Activated naive CD8-positive, alpha-beta T cell treated with anti-CD3 and anti-CD28 coated beads, Interleukin-2, amount 10 ng/mL, durations not matched to agents 7 days and 5 days (primary cell): Measurements from ENCODE around the gene WWTR1. TPM values are rescaled to one million over a fixed set of nuclear protein-coding genes. Genes with fewer than 3 reads are reported as not detected.

Experiments
- ATAC-seq: fragments of 150-1000 bp; cut with Tn5 transposase; one replicate; pipeline ENCODE4 v1.10.0; 2021; ENCODE audit warnings: low read depth, moderate library complexity
- POLR2A ChIA-PET: fragments of 350-600 bp; sonication (Branson Sonifier 250); formaldehyde crosslinking; loops from one replicate; lab custom pipeline; 2021; ENCODE audit warnings: antibody characterized with exemption; lab: Charles Lee
- DNase-seq: peaks from one replicate; pipeline ENCODE4 v3.0.0; 2021
- H3K27ac Mint-ChIP-seq: one replicate; pipeline ENCODE4 v1.8.0; 2022; ENCODE audit warnings: mild to moderate bottlenecking, mixed read lengths
- H3K27me3 Mint-ChIP-seq: one replicate; pipeline ENCODE4 v1.8.0; 2022; ENCODE audit warnings: mild to moderate bottlenecking, moderate library complexity, mixed read lengths
- H3K36me3 Mint-ChIP-seq: one replicate; pipeline ENCODE4 v1.8.0; 2021; ENCODE audit warnings: mild to moderate bottlenecking, mixed read lengths
- H3K4me1 Mint-ChIP-seq: one replicate; pipeline ENCODE4 v1.8.0; 2021; ENCODE audit warnings: mixed read lengths
- H3K4me3 Mint-ChIP-seq: one replicate; pipeline ENCODE4 v1.8.0; 2022; ENCODE audit warnings: mild to moderate bottlenecking, moderate library complexity, mixed read lengths
- H3K9me3 Mint-ChIP-seq: one replicate; pipeline ENCODE4 v1.8.0; 2021; ENCODE audit warnings: mixed read lengths
- total RNA-seq, 2 experiments: library from RNA; stranded (reverse); gene quantifications; one replicate each; pipeline ENCODE4 v1.2.3, GENCODE V29; 2021

The WWTR1 gene
- total RNA-seq, 2 experiments from 2014 or later: 0.55 to 0.79 TPM

DNA sequence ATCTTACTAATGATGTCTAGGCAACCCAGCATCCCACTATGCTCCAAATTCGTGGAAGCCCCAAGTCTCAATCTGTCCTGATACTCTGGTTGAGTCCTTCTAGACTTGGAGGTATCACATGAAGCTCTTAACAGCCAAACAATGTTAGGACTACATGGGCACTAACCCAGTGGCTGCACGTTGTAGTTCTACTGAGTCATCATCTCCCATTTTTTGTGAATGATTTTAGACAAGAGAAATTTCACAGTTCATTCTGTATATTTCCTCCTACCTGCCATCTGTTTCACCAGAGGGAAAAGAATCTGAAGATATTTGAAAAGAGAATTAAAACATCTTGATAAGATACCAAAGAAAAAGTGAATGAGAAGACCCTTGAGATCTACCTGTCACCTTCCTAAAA is 9.8 kb upstream of the WWTR1 start:
- peaks cover 11% of the 10 kb centered on the region for H3K27me3 Mint-ChIP-seq
- ATAC-seq (no peak), DNase-seq (no peak)
- H3K4me1 Mint-ChIP-seq: no peaks in the 10 kb centered on the region
- H3K4me3 Mint-ChIP-seq: no peak overlapping the region
- no peak overlapping the region for H3K27ac Mint-ChIP-seq
- POLR2A ChIA-PET: no interaction called here
- H3K36me3 Mint-ChIP-seq: no peaks in the 10 kb centered on the region
- H3K9me3 Mint-ChIP-seq: no peaks in the 10 kb centered on the region

DNA sequence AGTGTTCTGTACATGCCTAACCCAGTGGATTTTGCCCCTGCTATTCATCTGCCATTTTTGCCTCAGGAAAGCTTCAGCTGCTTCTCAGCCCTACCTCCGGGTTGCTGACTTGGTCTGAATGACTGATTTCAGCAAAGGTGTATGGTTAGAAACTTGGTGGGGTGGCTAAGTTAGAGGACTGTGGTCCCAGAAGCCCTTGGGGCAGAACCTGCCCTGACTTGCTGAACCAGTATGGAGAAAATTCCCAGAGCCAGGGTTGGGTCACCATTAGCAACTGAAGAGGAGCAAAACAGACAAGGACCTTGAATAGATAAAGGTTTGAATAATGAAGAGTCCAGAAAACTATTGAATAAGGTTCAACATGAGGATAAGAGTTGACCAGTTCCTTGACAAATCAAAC is 6.1 kb upstream of the WWTR1 start:
- H3K4me1 Mint-ChIP-seq: peaks cover 3% of the 10 kb centered on the region
- H3K27ac Mint-ChIP-seq: no peak overlapping the region
- ATAC-seq (no peak), DNase-seq (no peak)
- no peaks in the 10 kb centered on the region for H3K9me3 Mint-ChIP-seq
- no peak overlapping the region for H3K4me3 Mint-ChIP-seq
- peaks cover 41% of the 10 kb centered on the region for H3K27me3 Mint-ChIP-seq
- POLR2A ChIA-PET: no interaction called here
- no peaks in the 10 kb centered on the region for H3K36me3 Mint-ChIP-seq

DNA sequence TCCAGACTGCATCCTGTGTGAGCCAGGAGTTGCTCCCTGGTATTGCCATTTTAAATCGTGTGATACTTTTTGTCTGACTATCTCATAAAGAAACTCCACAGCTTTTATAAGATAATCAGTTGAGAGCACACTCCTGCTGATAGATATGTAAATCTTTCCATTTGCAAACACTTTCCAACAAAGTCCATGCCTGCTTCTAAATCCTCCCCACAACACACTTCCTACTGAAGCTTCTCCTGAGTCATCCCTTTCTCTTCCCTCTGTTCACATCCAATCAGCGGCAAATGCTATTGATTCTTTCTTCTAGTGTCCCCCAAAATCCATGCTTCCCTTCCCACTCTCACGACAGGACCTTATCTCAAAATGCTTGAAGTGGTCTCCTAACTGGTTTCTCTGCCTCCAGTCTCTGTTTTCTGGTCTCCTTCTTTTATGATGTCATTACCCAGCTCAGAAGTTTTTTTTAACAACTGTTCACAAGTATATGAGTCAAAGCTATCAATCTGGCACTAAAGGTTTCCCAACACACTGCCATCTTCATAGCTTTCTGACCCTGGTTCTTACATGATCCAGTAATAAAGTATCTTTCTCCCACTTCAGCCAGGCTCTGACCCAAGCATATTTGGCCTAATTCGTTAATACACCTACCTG is 4.5 kb upstream of the WWTR1 start:
- Mint-ChIP-seq H3K4me3 (no peak overlapping the region), H3K36me3 (no peaks in the 10 kb centered on the region), H3K4me1 (peaks cover 8% of the 10 kb centered on the region), H3K9me3 (no peaks in the 10 kb centered on the region), H3K27me3 (peaks cover 52% of the 10 kb centered on the region), H3K27ac (no peak overlapping the region)
- ATAC-seq (no peak), DNase-seq (no peak)
- POLR2A ChIA-PET: no interaction called here

DNA sequence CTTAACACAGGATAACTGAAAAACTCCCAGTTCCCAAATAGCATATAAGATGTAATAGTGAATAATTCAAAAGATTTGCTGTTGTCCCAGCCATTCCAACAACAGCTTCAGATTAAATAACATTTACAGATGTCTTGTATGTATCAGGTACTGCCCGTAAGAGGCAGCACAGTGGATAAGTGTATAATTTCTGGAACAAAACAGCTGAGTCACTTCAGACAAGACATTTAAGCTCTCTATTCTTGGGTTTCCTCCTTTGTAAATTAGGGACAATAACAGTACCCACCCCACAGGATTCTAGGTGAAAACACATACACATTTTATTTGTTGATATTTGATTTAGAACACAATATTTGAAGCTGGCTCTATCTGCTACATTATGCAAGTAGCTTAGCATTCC is 2.6 kb upstream of the WWTR1 start:
- no peak overlapping the region for H3K4me3 Mint-ChIP-seq
- no peaks in the 10 kb centered on the region for H3K9me3 Mint-ChIP-seq
- DNase-seq: no peak
- ATAC-seq: no peak
- H3K4me1 Mint-ChIP-seq: peaks cover 12% of the 10 kb centered on the region
- no peaks in the 10 kb centered on the region for H3K36me3 Mint-ChIP-seq
- POLR2A ChIA-PET: no interaction called here
- H3K27ac Mint-ChIP-seq: no peak overlapping the region
- H3K27me3 Mint-ChIP-seq: peaks cover 59% of the 10 kb centered on the region

DNA sequence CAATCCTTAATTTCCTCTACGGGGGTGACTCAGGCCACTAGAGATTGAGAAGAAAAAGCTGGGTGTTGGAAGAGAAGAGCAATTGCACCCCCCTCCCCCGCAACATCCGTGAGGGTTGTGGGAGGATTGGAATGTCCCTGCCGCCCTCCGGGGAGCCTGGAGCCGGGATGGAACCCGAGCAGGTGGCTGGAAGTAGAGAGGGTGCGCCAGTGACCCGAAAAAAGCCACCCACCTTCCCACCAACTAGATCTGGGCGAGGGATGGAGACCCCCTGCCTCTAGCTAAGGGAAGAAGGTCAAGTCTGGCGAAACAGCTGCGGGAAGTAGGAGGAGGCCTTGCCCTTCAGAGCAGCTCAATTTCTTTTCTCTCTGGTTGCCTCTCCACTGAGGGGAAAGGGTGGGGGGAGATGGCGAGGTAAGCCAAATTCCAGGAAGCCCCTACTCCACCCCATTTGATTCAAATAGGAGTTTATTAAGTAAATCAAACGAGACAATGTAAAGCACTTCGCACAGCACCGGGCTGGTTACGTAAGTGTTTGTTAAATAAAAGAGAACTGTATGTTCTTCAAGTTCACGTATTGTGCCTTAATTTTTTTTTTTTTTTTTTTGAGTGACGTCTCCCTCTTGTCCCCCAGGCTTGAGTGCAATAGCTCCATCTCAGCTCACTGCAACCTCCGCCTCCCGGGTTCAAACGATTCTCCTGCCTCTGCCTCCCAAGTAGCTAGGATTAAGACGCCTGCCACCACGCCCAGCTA is 1.1 kb upstream of the WWTR1 start:
- DNase-seq (no peak), ATAC-seq (no peak)
- peaks cover 12% of the 10 kb centered on the region for H3K4me1 Mint-ChIP-seq
- H3K36me3 Mint-ChIP-seq: no peaks in the 10 kb centered on the region
- no peaks in the 10 kb centered on the region for H3K9me3 Mint-ChIP-seq
- no peak overlapping the region for H3K27ac Mint-ChIP-seq
- peaks cover 66% of the 10 kb centered on the region for H3K27me3 Mint-ChIP-seq
- POLR2A ChIA-PET: no interaction called here
- H3K4me3 Mint-ChIP-seq: peak overlapping the region; percentile 89

DNA sequence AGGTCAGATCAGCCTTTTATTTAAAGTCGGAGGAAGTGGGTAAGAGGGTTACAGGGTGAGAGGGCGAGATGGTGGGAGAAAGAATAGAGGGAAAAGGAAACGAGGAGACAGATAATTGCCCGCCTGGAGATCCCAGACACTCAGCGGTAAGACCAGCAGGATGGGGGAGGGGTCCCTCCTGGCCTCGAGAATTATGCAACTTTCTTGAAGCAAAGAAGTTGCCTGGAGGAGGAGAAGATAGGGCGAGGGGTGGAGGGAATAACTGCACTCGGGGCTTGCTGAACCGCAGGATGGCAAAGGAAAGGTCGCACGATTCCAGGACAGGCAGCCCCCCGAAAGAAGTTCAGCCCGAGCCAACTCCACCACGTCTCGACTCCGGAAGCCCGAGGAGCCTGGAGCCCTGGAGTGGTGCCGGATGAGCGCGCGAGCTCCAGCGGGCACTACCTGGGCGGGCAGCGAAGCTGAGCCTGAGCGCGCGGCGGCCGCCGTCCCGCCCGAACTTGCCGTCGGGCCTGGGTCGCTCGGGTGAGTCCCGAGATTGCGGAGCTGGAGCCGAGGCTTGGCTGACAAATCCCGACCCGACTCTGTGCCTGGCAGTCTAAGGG is 402 bp downstream of the WWTR1 start:
- no peak for DNase-seq
- Mint-ChIP-seq H3K27ac (no peak overlapping the region), H3K36me3 (no peaks in the 10 kb centered on the region), H3K4me1 (peaks cover 12% of the 10 kb centered on the region), H3K27me3 (peaks cover 63% of the 10 kb centered on the region), H3K4me3 (peak overlapping the region; percentile 89), H3K9me3 (no peaks in the 10 kb centered on the region)
- peak; percentile 74 for ATAC-seq
- POLR2A ChIA-PET: interaction anchor here (0.9 kb wide), 1 partner anchor 95 kb away, joined by 3 read pairs; the partner anchor contains the start of gene COMMD2

DNA sequence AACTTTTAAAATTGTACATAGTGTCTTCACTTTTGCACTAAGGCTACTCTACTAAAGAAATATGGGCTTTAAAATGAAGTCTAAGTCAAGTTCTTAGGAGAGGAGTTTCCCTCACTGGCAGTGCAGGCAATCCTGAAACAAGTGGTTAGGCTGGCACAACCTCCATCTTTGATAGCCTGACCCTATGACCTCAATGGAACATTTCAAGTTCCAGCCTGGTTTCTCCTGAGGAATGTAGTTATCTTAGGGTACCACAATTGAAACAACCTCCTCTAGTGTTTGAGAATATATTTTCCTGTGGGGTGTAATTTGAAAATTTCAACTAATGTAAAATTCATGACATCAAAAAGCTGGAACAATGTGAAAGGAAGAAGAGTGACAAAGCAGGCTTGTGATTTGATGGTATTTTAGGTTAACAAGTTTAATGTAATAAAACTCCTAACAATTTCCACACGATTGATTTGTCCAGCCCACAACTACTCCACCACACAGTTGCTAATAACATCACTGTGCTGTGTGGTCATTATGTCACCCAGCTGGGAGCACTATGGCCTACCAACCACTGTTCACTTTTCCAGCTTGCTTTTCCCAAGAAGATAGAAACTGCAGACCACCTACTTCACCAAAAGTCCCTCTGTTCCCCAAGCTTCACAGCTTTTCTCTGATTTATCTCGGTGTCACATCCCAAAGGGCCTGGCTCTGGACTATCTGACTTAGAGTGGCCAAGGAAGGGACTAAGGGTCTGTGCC is 1.8 kb downstream of the WWTR1 start:
- Mint-ChIP-seq H3K36me3 (no peaks in the 10 kb centered on the region), H3K4me3 (no peak overlapping the region), H3K9me3 (no peaks in the 10 kb centered on the region), H3K4me1 (peaks cover 12% of the 10 kb centered on the region), H3K27me3 (peaks cover 59% of the 10 kb centered on the region), H3K27ac (no peak overlapping the region)
- POLR2A ChIA-PET: no interaction called here
- DNase-seq: no peak
- ATAC-seq: no peak

DNA sequence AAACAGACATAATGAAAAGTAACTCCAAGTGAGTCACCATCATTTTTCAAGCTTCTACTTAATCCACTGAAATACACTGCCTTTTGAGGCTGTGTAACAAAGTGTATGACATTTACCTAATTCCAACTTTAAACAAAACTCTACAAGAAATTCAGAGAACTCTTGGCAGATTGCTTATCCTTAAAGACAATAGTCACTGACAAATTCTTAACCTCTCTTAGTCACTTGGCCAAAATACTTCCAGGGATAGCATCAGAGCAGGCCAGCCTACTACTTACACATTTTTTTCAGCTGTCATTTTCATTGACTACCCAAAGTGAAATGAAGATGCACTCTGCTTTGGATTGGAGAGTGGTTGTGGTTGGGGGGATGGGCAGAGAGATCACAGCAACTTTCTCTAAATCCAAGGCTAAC is 3.6 kb downstream of the WWTR1 start:
- no peaks in the 10 kb centered on the region for H3K9me3 Mint-ChIP-seq
- no peaks in the 10 kb centered on the region for H3K36me3 Mint-ChIP-seq
- ATAC-seq (no peak), DNase-seq (no peak)
- H3K4me3 Mint-ChIP-seq: no peak overlapping the region
- POLR2A ChIA-PET: no interaction called here
- peaks cover 43% of the 10 kb centered on the region for H3K27me3 Mint-ChIP-seq
- H3K27ac Mint-ChIP-seq: no peak overlapping the region
- H3K4me1 Mint-ChIP-seq: peaks cover 9% of the 10 kb centered on the region

DNA sequence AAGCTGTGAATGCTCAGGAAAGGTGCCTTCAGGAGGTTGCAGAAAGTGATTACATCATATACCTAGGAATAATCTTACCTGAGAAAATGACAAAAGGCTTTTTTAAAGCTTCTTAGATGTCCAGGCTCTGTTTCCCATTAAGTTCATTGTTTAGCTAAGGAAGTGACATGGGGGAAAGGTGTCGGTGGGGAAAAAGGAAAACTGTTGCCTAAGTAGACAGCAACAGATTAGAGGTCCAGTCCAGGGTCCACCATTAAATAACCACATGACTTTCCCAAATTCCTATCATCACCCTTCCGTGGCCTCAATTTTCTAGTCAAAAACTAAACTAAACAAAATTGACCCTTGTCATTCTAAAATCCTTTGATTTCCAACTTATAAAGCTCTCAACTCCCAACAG is 4.3 kb downstream of the WWTR1 start:
- ATAC-seq (no peak), DNase-seq (no peak)
- no peak overlapping the region for H3K27ac Mint-ChIP-seq
- POLR2A ChIA-PET: no interaction called here
- H3K36me3 Mint-ChIP-seq: no peaks in the 10 kb centered on the region
- H3K9me3 Mint-ChIP-seq: no peaks in the 10 kb centered on the region
- H3K4me3 Mint-ChIP-seq: no peak overlapping the region
- H3K4me1 Mint-ChIP-seq: peaks cover 7% of the 10 kb centered on the region
- peaks cover 37% of the 10 kb centered on the region for H3K27me3 Mint-ChIP-seq

DNA sequence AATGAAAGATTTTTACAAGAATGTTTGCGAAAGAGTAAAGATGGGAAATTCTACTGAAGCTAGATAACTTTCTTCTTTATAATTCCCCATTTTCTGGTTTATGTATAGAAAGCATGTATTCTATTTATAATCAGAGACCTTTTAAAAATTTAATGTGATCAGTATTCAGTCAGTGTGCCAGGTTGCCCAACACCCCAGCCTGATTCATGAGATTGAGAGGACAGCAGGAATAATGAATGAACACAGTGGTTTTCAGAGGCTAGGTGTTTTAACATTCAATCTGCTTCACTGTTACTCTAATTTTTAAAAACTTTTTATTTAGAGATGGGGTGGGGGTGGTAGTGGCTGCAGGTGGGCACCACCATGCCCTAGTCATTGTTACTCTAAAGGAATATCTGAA is 4.7 kb downstream of the WWTR1 start:
- DNase-seq: no peak
- no peak overlapping the region for H3K4me3 Mint-ChIP-seq
- no peak overlapping the region for H3K27ac Mint-ChIP-seq
- no peak for ATAC-seq
- peaks cover 37% of the 10 kb centered on the region for H3K27me3 Mint-ChIP-seq
- POLR2A ChIA-PET: no interaction called here
- no peaks in the 10 kb centered on the region for H3K36me3 Mint-ChIP-seq
- H3K4me1 Mint-ChIP-seq: peaks cover 6% of the 10 kb centered on the region
- no peaks in the 10 kb centered on the region for H3K9me3 Mint-ChIP-seq

DNA sequence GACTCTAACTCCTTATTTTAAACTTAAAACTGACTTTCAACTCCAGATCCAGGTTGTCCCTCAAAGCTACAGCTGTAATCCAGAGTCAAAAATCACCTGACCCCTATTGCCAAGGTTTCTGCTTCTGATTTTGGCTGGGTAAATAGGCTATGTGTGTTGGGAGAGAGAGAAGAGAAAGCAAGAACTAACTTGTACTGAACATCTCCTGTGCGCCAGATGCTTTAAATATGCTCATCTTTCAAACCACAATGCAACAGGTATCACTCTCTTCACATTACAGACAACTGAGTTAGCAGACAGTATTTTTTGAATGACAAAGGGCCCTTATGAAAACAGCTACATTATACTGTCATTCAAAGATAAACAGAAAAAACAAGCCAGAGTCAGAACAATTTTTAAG is 7.0 kb downstream of the WWTR1 start:
- no peaks in the 10 kb centered on the region for H3K4me1 Mint-ChIP-seq

DNA sequence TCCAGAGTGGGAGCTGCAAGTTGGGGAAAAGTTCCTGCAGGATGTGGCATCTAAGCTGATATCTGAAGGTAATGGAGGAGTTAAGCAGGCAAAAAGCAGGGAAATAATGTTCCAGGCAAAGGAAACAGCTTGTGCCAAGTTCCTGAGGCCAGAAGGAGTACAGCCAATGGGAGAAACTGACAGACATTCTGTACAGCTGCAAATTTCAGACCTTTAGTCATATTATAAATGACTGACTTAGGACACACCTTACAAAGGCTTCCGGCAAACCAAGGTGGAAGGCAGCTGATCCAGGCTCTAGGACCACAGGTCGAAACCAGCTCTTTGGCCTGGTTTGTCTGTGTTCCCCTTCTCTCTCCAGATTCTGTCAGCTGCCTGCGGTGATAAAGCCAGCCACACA is 9.3 kb downstream of the WWTR1 start:
- no peaks in the 10 kb centered on the region for H3K4me1 Mint-ChIP-seq

More for the DNA sequence above, 7.0 kb downstream of the WWTR1 start:
- H3K36me3 Mint-ChIP-seq: no peaks in the 10 kb centered on the region
- H3K9me3 Mint-ChIP-seq: no peaks in the 10 kb centered on the region
- H3K4me3 Mint-ChIP-seq: no peak overlapping the region
- ATAC-seq (no peak), DNase-seq (no peak)
- H3K27ac Mint-ChIP-seq: no peak overlapping the region
- POLR2A ChIA-PET: no interaction called here
- H3K27me3 Mint-ChIP-seq: peaks cover 24% of the 10 kb centered on the region

DNA sequence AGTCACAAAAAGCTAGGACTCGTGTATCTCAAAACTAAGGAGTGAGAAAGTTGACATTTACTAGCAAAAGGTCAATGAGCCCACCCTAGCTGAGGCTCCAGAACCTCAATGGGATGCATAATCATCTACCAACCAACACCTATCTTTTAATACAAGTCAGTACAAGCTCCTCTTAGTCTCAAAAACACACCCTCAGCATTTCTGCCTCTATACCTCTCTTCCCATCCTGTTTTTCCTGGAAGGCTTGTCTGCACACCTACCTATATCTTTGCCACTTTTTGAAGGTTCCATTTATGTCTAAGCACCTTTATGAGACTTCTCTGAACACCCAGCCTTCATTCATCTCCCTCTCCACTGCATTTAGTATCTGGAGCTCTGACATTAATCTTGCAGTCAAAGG is 10.0 kb downstream of the WWTR1 start:
- Mint-ChIP-seq H3K36me3 (no peaks in the 10 kb centered on the region), H3K4me1 (no peaks in the 10 kb centered on the region), H3K9me3 (no peaks in the 10 kb centered on the region), H3K4me3 (no peak overlapping the region), H3K27me3 (peaks cover 19% of the 10 kb centered on the region), H3K27ac (no peak overlapping the region)
- DNase-seq (no peak), ATAC-seq (no peak)
- POLR2A ChIA-PET: no interaction called here

More for the DNA sequence above, 9.3 kb downstream of the WWTR1 start:
- Mint-ChIP-seq H3K27me3 (peaks cover 19% of the 10 kb centered on the region), H3K36me3 (no peaks in the 10 kb centered on the region), H3K9me3 (no peaks in the 10 kb centered on the region), H3K27ac (no peak overlapping the region), H3K4me3 (no peak overlapping the region)
- POLR2A ChIA-PET: no interaction called here
- ATAC-seq (no peak), DNase-seq (no peak)
